Eye (tissue), 1 donor: ENCODE results near the gene SPACA7.
"Not testable (repeated sequence)": the region's sequence is repeated elsewhere in the genome, so short reads cannot be mapped to it uniquely, and the experiment has no call there.

Experiments used
- DNase-seq: peaks from one replicate; pipeline ENCODE4 v3.0.0-alpha.2; 2015

Gene SPACA7

DNA sequence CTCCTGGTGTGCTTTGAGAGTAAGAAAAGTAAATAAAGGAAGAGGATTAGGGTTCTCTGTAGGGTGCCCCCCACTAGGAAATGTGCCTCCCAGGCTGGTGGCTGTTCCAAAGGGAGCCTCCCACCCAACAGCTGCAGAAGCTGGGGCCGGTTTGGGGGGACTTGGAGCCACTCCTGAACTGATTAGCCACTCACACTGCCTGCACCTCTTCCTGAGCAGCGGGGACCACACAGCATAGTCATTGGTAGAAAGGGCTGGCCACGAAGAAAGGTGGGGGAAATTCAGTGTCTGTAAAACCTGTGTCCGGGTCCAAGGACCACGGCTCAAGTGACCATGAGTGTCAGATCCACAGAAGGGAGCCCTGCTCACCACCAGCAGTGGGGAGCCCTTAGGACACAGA is 55.6 kb downstream of the SPACA7 start:
- DNase-seq: no peak

DNA sequence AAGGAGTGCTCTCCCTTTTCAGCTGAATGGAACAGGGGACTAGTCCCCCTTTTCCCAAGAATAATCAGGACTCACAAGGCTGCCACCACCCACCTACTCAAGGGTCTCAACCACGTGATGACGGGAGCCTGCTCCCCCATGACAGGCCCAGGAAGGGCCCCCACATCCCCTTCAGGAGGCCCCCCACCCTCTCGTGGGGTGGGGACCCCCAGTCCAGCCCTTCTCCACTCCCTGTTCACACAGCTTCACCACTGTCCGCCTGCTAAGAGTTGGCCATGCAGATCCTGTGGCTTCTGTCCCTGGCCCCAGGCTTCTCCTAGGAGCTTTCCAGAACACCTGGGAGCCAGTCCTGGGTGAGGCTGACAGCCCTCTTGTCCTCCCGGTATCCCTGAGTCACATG is 56.6 kb downstream of the SPACA7 start:
- not testable (repeated sequence) for DNase-seq

DNA sequence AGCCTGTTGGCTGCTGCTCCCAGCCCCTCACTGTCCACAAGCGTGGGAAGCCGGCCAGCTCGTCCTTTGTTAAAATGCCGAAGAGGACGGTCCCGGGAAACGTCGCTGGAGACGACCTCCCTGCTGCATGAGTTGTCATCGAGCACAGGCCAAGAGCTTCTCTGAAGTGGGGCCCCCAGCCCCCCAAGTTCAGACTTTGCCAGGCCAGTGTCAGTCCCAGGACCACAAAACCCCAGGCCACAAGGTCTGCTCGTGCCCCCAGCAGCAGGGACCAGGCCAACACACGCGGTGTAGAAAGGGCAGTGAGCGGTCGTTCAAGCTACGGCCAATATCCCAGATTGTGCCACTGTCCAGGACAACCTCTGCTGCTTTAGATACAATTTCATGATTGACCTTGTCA is 57.4 kb downstream of the SPACA7 start:
- not testable (repeated sequence) for DNase-seq

GRCh38 chr13:112434032-112434431 is 57.9 kb downstream of the SPACA7 start:
- DNase-seq: no peak

DNA sequence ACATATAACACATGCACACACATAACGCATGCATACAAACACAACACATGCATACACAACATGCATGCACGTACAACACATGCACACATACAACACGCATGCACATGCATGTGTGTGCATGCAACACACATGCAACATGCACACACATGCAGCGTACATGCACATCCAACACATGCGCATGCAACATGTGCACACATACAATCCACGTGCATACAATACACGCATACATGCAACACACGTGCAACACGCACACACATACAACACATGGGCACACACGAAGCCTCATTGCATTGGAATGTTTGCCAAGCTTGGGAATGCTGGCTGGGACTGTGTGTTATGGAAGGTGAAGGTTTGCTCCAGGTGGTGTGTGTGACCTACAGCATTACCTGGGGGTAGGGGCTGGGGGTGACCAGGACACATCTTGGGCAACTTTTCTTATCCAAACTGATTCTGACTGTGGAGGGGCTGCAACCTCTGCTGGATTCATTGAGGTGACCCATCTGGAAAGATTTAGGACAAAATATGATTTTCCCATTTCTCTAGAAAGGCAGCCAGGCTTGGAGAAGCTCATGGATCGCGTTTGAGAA is 58.9 kb downstream of the SPACA7 start:
- DNase-seq: no peak

DNA sequence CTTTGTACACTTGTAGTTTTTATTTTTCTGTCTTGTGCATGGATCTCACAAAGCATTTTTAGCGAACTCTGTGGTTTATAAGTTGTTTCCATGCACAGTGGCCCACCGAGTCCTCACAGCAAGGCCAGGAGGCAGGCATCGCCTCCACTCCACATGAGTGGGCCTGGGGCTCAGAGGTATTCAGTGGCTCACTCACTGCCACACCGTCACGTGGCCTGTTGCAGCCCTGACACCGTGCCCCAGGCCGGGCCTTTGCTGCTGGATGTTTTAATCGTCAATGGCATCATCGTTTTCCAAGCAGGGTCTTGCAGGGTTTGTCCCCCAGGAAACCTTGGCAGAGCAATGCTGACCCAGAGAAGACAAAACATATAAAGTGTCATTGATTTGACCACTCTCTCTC is 59.8 kb downstream of the SPACA7 start:
- no peak for DNase-seq

- no peak for DNase-seq
These were observed 61.9 kb downstream of the SPACA7 start for GRCh38 chr13:112438094-112438493.

- DNase-seq: no peak
These were observed 62.4 kb downstream of the SPACA7 start for GRCh38 chr13:112438515-112438914.

DNA sequence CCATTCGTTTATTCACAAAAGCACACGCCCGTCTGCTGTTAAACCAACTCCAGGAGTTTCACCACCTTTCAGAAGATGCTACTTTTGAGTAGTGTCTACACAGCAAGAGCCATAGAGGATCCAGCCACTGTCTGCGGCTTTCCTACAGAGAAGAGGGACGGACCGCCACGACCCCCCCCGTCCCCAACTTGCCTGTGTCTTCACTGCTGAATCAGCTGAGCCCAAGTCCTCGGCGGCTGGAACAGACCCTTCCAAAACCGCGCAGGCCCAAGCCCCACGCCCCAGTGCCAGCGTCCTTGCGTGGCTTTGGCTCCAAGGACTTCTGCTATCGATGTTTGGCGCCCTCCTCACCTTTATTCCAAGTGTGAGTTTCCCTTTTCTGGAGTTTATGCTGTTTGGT is 65.1 kb downstream of the SPACA7 start:
- no peak for DNase-seq

DNA sequence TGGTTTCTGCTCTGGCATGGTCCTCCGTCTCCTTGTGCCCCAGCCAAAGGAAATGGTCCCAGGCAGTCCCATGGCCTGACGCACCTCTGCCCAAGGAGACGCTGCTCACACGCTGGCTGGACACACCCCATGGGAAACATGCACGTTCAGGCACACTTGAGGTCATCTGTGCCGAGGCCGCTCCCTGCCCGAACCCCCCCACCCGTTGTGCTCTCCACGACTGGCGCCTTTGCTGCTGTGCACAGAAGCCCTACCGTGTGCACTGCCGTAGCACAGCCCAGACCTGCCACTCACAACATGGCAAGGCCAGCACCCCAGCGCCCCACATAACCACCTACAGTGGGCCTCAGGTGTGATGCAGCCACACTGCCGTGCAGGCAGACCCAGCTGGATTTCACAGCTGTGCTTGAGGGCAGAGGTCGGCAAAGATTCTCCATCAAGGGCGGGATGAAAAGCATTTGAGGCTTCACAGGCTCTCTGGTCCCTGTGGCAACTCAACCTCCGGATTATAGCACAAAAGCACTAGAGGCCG is 65.7 kb downstream of the SPACA7 start:
- no peak for DNase-seq

GRCh38 chr13:112442483-112443090 is 66.4 kb downstream of the SPACA7 start:
- DNase-seq: no peak

DNA sequence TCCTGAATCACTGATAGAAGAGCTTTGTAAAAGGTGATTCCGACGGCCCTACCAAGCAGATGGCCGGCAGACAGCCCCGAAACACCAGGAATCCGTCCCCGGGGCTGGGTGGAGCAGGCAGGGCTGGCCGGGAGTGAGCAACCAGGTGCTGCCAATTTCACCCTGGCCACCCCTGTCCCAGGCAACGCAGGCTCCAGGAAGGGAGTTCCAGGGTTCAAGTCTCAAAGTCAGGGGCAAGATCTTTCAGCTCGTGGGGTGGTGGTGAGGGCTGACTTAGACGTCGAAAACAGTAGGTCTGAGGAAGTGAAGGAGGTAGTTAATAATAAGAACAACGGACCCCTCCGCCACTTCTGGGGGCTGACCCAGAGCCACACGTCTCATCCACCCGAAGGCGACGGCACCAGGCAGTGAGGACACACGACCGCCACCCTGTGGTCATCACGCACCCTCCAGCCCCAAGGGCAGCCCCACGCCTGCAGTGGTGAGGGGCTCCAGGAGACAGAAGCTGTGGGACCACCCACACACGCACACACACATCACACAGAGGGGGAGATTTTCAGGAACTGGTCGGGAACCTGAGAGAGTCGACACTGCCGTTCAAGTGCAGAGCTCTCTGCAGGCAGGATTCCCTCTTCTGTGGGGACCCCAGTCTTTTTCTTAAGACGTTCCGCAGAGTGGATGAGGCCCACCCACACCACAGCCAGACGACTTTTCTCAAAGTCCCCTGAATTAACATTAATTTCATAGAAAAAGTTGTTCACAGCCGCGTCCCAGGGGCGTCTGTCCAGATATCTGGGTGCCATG is 67.2 kb downstream of the SPACA7 start:
- peak; percentile 75 for DNase-seq

- peak; percentile 93 for DNase-seq
These were observed 67.8 kb downstream of the SPACA7 start for GRCh38 chr13:112443995-112444311.

DNA sequence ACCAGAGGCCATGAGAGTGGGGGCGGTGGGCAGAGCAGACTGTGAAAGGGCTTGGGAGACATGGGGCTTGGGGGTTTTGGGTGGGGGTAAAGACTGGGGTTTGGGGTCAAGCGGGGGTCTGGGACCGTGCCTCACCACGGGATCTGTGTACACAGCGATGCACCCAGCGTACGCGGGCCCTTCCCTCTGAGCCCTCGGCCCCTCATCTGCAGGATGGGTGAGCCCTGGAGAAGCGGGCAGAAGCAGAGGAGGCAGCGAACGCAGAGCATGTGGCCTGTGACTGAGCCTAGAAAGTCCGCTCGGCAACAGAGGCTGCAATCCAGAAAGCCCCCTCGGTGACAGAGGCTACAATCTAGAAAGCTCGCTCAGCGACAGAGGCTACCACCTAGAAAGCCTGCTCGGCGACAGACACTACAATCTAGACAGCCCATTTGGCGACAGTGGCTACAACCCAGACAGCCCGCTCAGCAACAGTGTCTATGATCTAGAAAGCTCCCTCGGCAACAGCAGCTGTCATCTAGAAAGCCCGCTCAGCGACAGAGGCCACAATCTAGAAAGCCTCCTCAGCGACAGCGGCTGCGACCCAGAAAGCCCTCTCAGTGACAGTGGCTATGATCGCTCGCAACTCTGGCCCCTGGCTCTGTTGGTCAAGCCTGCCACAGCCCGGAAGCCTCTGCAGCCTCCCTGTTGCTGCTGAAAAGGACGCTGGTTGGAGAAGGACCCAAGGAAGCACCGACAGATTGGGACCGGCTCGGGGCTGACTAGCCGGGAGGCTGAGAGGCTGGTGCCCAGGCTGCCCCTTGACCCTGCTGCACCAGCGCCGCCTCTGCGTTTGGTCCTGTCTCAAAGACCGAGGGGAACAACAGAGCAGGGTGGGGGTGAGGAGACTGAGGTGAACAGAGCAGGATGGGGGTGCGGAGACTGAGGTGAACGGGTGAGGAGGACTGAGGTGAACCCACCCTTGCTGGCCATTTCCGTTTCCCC is 68.6 kb downstream of the SPACA7 start:
- no peak for DNase-seq

- no peak for DNase-seq
These were observed 69.5 kb downstream of the SPACA7 start for GRCh38 chr13:112445411-112446271.

GRCh38 chr13:112446347-112446861 is 70.2 kb downstream of the SPACA7 start:
- no peak for DNase-seq

- DNase-seq: no peak
These were observed 70.7 kb downstream of the SPACA7 start for GRCh38 chr13:112446867-112447266.

- DNase-seq: no peak
These were observed 71.2 kb downstream of the SPACA7 start for GRCh38 chr13:112447306-112447705.

GRCh38 chr13:112447761-112448603 is 71.8 kb downstream of the SPACA7 start:
- no peak for DNase-seq
